Measurements from ENCODE around the gene GAA.

GRCh38 chr17:80067393-80067986 lies 33.9 kb upstream of the GAA start:
- no peak for TF ChIP-seq CTCF (IDR thresholded peaks at IDR 0.05)
- TF ChIP-seq POLR2A (IDR thresholded peaks at IDR 0.05) = no peak
- TF ChIP-seq POLR2AphosphoS5 (IDR thresholded peaks at IDR 0.05) = no peak
